GM19193 (cell line): ENCODE measurements around the gene SLMAP.

ENCODE experiments used
- POLR2A ChIP-seq: IDR thresholded peaks from 4 replicates; pipeline ENCODE4 v1.6.1; 2011; ENCODE audit not compliant: insufficient read depth, insufficient read length; ENCODE audit errors: extremely low read depth

Gene SLMAP

DNA sequence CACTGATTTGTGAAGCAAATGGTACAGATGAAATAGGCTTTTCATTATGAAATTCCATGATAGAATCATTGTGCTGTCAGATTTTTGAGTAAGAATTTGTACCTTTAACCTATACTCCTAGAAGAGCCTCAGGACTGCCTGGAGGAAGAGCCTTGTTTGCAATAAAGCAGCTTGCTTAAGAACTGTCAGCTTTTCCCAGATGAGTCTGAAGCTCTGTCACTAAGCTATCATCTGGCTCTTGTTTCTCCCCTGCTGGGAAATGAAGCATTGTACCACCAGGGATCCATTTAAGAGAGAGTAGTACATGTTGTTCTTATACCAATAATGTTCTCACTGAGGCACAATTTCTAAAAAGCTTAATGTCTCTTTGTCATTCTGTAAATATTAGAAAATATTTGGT lies 167.0 kb downstream of the SLMAP start:
- no peak for TF ChIP-seq POLR2A

GRCh38 chr3:57923752-57924151 lies 167.6 kb downstream of the SLMAP start:
- no peak for TF ChIP-seq POLR2A

DNA sequence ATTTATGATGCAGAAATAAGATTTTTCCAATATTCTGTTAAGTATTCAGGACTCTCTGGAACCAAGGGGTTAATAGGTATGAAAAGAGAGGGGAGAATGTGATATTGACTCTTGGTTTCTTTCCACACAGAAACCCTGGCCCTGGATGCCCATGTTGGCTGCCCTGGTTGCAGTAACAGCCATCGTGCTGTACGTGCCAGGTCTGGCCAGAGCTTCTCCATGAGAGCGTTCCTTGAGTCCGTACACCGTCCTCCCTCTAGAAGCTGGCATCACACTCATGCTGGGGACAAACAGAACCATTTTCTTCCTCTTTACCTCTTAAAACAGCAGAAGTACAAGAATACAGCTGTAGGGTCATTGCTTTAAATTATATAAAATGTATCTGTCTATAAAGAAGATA lies 171.1 kb downstream of the SLMAP start:
- TF ChIP-seq POLR2A: no peak

GRCh38 chr3:57927916-57928315 lies 171.8 kb downstream of the SLMAP start:
- no peak for TF ChIP-seq POLR2A

- TF ChIP-seq POLR2A: no peak
Observed at GRCh38 chr3:57928511-57928910, 172.4 kb downstream of the SLMAP start.

DNA sequence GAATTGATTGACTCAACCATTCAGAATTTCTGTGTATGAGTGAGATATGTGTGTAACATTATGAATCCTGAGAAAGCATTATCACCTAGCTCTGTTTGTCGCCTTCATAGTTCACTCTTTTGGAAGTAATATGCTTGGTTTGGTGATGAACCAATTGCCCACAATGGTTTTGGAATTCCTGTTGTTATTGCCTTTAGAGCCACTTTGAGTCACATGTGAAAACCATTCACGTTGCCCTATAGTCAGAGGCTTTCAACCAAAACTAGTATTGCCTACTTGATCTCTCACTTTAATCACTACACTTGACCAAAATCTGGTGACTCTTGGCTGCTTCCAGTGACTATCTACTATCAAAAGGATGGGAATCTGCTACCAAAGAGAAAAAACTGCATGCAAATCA lies 173.9 kb downstream of the SLMAP start:
- no peak for TF ChIP-seq POLR2A

DNA sequence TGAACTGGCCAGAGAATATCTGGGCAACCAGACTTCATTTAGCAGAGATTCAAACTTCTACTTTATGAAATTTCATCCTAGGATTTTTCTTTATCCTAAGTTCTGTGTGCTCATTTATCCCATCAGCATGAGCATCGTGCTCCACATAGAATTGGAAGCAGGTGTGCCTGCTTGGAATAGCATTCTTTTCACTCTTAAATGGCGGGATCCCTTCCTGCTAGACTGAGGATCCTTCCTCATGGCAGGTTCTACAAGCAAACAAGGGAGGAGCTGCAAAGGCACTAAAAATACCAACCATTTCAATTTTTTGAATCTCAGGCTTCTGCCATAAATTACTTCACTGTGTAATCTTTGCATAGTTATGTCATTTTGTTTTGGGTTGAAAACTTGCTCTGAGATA lies 177.5 kb downstream of the SLMAP start:
- no peak for TF ChIP-seq POLR2A

- no peak for TF ChIP-seq POLR2A
Observed at GRCh38 chr3:57934373-57934772, 178.3 kb downstream of the SLMAP start.

DNA sequence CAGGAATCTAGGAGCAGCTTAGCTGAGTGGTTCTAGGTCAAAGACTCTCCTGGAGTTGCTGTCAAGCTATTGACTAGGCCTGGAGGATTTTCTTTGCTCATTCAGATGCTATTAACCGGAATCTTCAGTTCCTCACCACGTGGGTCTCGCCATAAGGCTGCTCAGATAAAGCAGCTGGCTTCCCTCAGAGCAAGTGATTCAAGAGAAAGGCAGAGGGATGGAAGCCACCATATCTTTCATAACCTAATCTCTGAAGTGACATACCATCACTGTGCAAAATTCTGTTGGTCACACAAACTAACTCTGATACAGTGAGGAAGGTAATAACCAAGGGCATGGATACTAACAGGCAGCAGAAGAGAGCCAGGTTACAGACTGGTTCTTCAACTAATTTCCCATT lies 179.4 kb downstream of the SLMAP start:
- no peak for TF ChIP-seq POLR2A

- TF ChIP-seq POLR2A: no peak
Observed at GRCh38 chr3:57937092-57937491, 181.0 kb downstream of the SLMAP start.

DNA sequence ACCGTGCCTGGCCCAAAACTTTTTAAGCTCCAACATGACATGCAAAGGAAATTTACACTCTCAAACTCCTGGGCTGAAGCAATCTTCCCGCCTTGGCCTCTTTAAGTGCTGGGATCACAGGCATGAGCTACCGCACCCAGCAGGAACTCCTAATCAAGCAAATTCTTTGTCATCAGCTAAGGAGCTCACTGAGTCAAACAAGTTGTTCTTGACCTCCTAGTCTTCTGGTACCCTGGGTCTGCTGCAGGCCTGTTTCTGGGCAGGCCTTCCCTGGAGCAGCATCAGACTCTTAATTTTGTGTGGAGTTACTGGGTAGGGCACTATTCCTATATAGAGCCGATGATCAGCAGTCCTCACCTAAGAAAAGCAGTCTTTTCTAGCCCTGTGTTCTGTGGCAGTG lies 183.7 kb downstream of the SLMAP start:
- TF ChIP-seq POLR2A: no peak

- TF ChIP-seq POLR2A: no peak
Observed at GRCh38 chr3:57942388-57942787, 186.3 kb downstream of the SLMAP start.

- no peak for TF ChIP-seq POLR2A
Observed at GRCh38 chr3:57942872-57943283, 186.8 kb downstream of the SLMAP start.

GRCh38 chr3:57943525-57944495 lies 187.7 kb downstream of the SLMAP start:
- no peak for TF ChIP-seq POLR2A

DNA sequence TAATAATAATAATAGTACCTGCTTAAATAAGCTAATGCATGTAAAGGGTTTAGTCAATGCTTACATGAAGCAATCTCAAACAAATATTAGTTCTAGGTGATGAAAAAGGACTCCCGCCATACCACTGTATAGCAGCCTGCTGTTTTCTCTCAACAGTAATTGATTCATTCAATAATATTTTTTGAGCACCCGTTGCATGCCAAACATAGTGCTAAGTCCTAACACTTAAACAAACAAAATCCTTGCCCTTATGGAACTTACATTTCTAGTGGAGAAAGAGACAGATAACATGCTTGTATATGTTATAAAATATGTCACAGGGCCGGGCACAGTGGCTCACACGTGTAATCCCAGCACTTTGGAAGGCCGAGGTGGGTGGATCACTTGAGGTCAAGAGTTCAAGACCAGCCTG lies 190.9 kb downstream of the SLMAP start:
- no peak for TF ChIP-seq POLR2A

DNA sequence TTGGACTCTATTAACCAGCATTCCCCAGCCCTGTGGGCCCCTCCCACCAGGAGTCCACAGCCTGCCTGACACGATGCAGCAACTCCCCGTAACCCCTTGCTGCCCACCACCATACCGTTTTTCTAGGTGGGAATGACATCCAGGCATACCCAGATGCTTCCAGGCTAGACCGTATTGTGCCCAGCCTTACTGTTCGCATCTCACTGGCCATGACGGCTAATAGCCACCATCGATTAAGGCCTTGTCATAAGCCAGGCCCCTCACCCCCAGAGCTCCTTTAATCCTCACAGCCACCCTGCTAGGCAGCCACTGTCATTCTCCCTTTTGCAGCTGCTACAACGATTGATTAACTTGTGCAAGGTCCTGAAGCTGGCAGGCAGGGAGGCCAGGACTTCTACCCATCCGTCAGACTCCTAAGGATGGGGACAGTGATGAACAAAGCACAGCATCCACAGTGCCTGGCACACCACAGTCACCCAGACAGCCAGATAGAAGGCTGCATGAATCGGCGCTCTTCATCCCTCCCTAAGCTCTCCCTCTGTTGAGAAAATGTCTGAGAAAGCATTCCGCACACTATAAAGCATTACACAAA lies 192.1 kb downstream of the SLMAP start:
- no peak for TF ChIP-seq POLR2A
